Stimulated activated CD8-positive, alpha-beta memory T cell treated with anti-CD3 and anti-CD28 coated beads, Interleukin-15, amount 100 ng/mL, for 24 hours (primary cell): Measurements from ENCODE around the gene SPECC1L.

Experiments
- DNase-seq: peaks from one replicate; pipeline ENCODE4 v3.0.0-alpha.2; 2020; ENCODE audit warnings: low read depth

Gene SPECC1L

GRCh38 chr22:24442352-24442744 lies 171.7 kb downstream of the SPECC1L start:
- DNase-seq: no peak

DNA sequence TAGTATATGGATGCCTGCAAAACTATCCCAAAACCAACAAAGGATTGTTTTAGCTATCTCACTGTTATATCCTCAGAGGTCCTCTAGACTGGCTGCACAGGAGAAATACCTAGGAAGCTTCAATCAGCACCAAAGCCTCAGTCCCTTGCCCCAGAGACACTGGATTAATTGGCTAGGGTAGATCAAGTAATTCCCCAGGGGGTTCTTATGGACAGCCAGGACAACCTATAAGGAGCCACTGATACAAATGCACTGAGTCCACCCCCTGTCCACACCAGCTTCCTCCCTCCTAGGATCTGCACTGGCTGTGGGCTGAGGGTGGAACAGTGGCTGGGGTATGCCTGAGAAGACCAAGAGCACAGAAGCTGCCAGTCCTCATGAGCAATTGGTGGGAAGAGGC lies 173.0 kb downstream of the SPECC1L start:
- no peak for DNase-seq

DNA sequence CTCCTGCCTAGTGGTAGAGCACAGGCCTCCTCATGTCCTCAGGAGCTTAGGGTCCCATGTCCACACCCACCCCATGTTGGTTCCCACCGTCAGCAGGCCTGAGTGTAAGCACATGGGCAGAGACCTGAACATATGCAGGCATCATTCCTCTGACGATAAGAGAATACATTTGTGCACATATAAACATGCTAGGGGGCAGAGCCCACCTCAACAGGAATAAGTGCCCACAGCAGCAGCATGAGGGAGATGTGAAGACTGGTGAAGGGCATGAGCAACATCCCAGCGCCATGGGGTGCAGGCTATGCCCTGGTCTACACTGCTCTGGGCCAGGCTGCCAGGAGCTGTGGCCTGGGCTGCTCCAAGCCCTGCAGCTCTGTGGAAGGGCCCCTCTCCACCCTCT lies 173.6 kb downstream of the SPECC1L start:
- DNase-seq: no peak

DNA sequence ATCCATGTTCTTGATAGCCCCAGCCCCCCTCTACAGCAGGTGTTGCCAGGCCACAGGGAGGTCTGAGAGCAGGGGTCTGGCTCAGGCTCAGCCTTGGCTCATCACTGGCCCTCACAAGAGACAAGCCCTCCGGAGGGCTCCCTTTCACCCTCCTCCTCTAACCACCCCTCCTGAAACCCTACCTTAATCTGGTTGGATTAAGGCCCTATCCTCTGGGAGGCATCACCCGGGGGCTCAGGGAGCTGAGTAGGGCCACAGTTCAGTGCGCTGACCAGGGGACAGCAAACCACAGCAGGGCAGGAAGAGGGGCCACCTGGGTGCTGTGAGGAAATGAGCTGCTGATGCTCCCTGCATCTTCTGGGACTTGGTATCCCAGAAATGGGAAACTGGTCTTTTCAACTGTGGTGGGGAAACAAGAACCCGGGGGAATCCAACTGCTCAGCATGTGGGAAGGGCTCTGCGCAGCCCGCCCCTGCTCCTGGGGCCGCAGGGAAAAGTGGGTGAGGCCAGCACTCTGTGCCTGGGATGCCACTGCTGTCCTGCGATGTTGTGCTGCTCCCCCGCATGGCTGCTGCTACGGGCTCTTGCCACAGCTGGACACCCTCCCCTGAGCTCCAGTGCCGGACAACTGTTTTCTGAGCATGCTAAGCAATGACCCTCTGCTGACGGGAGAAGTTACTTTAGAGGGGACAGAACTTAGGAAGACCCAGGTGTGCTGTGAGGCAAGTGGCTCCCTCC lies 174.3 kb downstream of the SPECC1L start:
- no peak for DNase-seq

DNA sequence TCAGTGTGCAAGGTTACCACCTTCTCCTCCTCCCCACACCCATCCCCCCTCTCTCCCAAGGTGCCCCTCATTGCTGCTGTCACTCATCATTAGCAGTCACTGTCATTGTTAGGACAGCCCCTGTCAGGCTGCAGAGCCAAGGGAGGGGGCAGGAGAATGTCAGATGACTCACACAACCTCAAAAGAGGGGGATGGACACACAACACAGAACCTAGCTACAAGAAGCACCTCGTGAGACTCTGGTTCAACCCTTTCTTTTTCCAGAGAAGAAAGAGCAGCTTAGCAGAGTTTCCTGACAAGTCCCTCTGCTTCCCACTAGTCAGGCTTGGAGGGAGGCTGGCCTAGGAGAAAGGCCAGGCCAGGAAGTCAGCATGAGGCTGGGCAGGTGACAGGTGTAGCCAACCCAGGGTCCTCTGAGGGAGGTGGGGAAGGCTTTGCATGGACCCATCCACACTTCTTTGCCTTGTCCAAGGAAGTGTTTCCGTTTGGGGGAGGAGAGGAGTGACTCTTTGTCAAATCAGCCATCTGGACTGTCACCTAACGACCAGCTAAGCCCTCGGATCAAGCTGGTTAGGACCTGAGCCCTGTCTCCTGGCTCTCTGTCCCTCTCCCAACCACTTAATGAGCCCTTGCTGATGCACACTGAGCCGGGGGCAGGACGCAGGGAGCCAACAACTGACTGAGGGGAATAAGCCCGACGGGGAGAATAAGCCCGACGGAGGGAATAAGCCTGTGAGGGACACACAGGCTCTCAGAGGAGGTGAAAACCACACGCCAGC lies 175.0 kb downstream of the SPECC1L start:
- DNase-seq: no peak

DNA sequence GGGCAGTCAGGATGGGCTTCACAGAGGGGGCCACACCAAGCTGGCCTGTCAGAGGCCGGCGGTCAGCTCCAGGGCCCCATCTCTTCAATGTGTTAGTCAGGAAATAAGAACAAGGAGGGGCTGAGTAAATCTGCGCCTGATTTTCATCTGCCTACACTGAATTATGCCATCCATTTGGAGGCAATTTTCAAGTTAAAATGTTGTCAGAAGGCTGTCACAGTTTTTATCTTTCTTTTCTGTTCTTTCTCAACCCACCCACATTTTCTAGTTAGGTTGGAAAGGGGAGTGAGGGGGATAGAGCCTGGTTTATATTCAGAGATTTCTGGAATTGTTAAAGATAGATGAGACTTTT lies 175.6 kb downstream of the SPECC1L start:
- DNase-seq: no peak

- no peak for DNase-seq
Measured at GRCh38 chr22:24450610-24451009, 180.0 kb downstream of the SPECC1L start.

GRCh38 chr22:24451162-24451561 lies 180.5 kb downstream of the SPECC1L start:
- DNase-seq: no peak

GRCh38 chr22:24453853-24454252 lies 183.2 kb downstream of the SPECC1L start:
- DNase-seq: no peak

DNA sequence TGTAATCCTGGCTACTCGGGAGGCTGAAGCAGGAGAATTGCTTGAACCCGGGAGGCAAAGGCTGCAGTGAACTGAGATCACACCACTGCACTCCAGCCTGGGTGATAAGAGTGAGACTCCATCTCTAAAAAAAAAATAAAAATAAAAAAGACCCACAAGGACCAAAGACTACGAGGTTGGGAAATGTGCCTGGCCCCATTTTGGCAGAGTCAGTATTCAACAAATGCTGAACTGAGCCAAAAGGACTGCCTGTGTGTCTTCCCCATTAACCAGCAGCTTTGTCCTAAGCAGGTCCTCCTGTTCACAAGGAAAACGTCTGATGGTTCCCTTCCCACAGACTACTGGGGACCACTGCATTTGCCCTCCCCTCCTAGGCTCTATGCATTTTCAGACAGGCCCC lies 184.4 kb downstream of the SPECC1L start:
- no peak for DNase-seq

DNA sequence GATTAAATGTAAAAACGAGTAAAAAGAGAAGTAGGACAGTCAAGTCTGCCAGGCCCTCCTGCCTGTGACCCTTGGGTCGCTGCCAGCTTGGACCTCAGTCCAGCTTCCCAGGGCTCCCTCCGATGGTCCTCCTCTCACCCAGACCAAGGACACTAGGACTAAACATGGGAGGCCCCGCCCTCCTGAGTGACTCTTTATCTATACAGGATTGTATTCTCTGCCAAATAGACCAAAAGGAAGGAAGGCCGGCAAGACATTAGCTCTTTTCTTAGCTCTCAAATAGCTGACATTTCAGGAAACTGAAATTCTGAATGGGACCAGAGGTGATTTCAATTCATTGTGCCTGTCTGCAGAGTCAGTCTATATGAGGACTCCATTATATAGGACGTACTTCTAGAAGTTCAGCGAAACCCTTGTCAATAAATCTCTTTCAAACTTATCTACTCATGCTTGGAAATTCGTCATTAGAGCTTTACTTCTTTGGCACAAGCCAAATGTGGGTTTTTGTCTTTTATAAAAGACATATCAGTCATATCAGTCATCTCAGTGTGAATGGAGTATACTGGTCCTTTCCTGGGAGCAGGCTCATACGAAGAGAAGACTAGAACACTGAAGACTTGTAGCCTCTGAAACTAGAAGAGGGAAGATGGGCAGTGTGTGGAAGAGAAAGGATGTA lies 185.3 kb downstream of the SPECC1L start:
- DNase-seq: no peak

GRCh38 chr22:24457894-24458420 lies 187.3 kb downstream of the SPECC1L start:
- DNase-seq: no peak

DNA sequence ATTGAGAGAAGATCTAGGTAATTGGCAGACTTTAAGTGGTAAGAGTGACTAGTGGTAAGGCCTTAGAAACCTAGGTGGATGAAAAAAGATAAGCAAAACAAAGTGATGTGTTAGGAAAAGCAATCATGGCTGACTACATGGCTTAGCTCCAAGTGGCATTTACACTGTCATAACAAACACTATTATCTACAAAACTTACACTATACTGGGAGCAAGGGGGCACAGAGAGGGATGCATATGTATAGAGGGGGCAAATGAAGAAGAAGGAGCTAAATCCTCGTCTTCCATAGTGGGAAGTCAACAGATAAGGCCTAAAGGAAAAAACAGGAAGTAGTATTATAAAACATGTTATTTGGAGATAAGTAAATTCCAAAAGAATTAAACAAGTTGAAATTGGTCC lies 189.3 kb downstream of the SPECC1L start:
- DNase-seq: no peak

GRCh38 chr22:24460418-24461089 lies 189.9 kb downstream of the SPECC1L start:
- no peak for DNase-seq

- DNase-seq: no peak
Measured at GRCh38 chr22:24463071-24463760, 192.6 kb downstream of the SPECC1L start.

- no peak for DNase-seq
Measured at GRCh38 chr22:24465566-24465965, 194.9 kb downstream of the SPECC1L start.

- no peak for DNase-seq
Measured at GRCh38 chr22:24465975-24466374, 195.3 kb downstream of the SPECC1L start.

GRCh38 chr22:24466716-24467328 lies 196.2 kb downstream of the SPECC1L start:
- no peak for DNase-seq

- DNase-seq: no peak
Measured at GRCh38 chr22:24467340-24467739, 196.7 kb downstream of the SPECC1L start.
